Activated naive CD4-positive, alpha-beta T cell treated with anti-CD3 and anti-CD28 coated beads, Interleukin-2, amount 10 ng/mL, durations not matched to agents 7 days and 5 days (primary cell): ENCODE measurements around the gene CD2AP.
"Not testable (repeated sequence)": the region's sequence is repeated elsewhere in the genome, so short reads cannot be mapped to it uniquely, and the experiment has no call there.

Experiments
- CTCF ChIA-PET: fragments of 350-600 bp; sonication (Branson Sonifier 250); formaldehyde crosslinking; loops from one replicate; lab custom pipeline; 2021; ENCODE audit warnings: antibody characterized with exemption; lab: Charles Lee
- DNase-seq: peaks from one replicate; pipeline ENCODE4 v3.0.0-alpha.2; 2020
- H3K27ac Mint-ChIP-seq: one replicate; pipeline ENCODE4 v1.8.0; 2021; ENCODE audit warnings: mild to moderate bottlenecking, moderate library complexity, mixed read lengths
- H3K27me3 Mint-ChIP-seq: one replicate; pipeline ENCODE4 v1.8.0; 2021; ENCODE audit warnings: mild to moderate bottlenecking, mixed read lengths
- H3K36me3 Mint-ChIP-seq: one replicate; pipeline ENCODE4 v1.8.0; 2021; ENCODE audit warnings: mixed read lengths
- H3K4me1 Mint-ChIP-seq: one replicate; pipeline ENCODE4 v1.8.0; 2021; ENCODE audit warnings: mixed read lengths
- H3K4me3 Mint-ChIP-seq: one replicate; pipeline ENCODE4 v1.8.0; 2021; ENCODE audit warnings: mild to moderate bottlenecking, moderate library complexity, mixed read lengths
- H3K9me3 Mint-ChIP-seq: one replicate; pipeline ENCODE4 v1.8.0; 2021; ENCODE audit warnings: mixed read lengths

The CD2AP gene

DNA sequence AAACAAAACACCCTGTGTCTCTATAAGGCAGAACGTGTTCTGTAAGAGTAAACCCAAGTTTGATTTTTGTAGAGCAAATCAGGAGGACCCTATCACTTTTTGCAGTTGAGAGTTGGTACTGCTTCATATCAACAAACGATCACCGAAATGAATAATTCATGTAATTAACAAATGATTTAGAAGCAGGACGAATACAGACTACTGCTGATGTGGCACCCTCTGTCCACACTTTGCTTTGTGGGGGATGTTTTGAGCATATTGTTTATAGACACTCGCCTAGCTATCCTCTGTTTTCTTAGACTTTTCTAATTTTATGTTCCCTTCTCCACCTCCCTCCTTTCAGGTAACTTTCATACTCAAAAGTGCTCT lies 1.5 kb downstream of the CD2AP start:
- Mint-ChIP-seq H3K36me3 (peaks cover 8% of the 10 kb centered on the region), H3K4me3 (peak overlapping the region; percentile 99), H3K27ac (peak overlapping the region; percentile 99), H3K4me1 (peaks cover 51% of the 10 kb centered on the region), H3K27me3 (peaks cover 4% of the 10 kb centered on the region), H3K9me3 (no peaks in the 10 kb centered on the region)
- DNase-seq: no peak
- CTCF ChIA-PET: interaction anchor here (1.2 to 1.7 kb wide), 2 partner anchors 63 to 65 kb away, joined by 3 to 11 read pairs; no protein-coding TSS in a partner anchor

GRCh38 chr6:47479874-47480273 lies 2.3 kb downstream of the CD2AP start:
- H3K27me3 Mint-ChIP-seq: peaks cover 4% of the 10 kb centered on the region
- H3K36me3 Mint-ChIP-seq: peaks cover 8% of the 10 kb centered on the region
- CTCF ChIA-PET: interaction anchor here (1.2 kb wide), 1 partner anchor 64 kb away, joined by 3 read pairs; no protein-coding TSS in a partner anchor
- H3K27ac Mint-ChIP-seq: no peak overlapping the region
- no peak for DNase-seq
- peaks cover 56% of the 10 kb centered on the region for H3K4me1 Mint-ChIP-seq
- H3K4me3 Mint-ChIP-seq: peak overlapping the region; percentile 99
- H3K9me3 Mint-ChIP-seq: no peaks in the 10 kb centered on the region

DNA sequence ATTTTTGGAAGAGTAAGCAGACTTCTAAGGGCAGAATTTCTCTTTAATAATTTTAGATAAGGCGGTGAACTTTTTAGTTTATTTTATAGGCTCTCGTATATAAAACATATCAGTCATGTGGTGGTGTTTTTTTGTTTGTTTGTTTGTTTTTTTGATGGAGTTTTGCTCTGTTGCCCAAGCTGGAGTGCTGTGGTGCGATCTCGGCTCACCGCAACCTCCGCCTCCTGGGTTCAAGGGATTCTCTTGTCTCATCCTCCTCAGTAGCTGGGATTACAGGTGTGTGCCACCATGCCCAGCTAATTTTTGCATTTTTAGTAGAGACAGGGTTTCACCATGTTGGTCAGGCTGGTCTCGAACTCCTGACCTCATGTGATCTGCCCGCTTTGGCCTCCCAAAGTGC lies 3.6 kb downstream of the CD2AP start:
- H3K27ac Mint-ChIP-seq, H3K27me3 Mint-ChIP-seq, DNase-seq, H3K36me3 Mint-ChIP-seq, H3K4me3 Mint-ChIP-seq, CTCF ChIA-PET, H3K9me3 Mint-ChIP-seq: not testable (repeated sequence)
- H3K4me1 Mint-ChIP-seq: peaks cover 56% of the 10 kb centered on the region

GRCh38 chr6:47481806-47482205 lies 4.2 kb downstream of the CD2AP start:
- H3K4me3 Mint-ChIP-seq: no peak overlapping the region
- peaks cover 4% of the 10 kb centered on the region for H3K27me3 Mint-ChIP-seq
- peaks cover 8% of the 10 kb centered on the region for H3K36me3 Mint-ChIP-seq
- peaks cover 53% of the 10 kb centered on the region for H3K4me1 Mint-ChIP-seq
- H3K9me3 Mint-ChIP-seq: no peaks in the 10 kb centered on the region
- CTCF ChIA-PET: no interaction called here
- DNase-seq: no peak
- no peak overlapping the region for H3K27ac Mint-ChIP-seq

- Mint-ChIP-seq H3K4me1 (peaks cover 49% of the 10 kb centered on the region), H3K4me3 (no peak overlapping the region), H3K27ac (no peak overlapping the region), H3K9me3 (no peaks in the 10 kb centered on the region), H3K27me3 (no peaks in the 10 kb centered on the region), H3K36me3 (peaks cover 8% of the 10 kb centered on the region)
- no peak for DNase-seq
- CTCF ChIA-PET: interaction anchor here (0.9 kb wide), 1 partner anchor 292 kb away, joined by 3 read pairs; no protein-coding TSS in a partner anchor
Measured at GRCh38 chr6:47483516-47483852, 5.9 kb downstream of the CD2AP start.

DNA sequence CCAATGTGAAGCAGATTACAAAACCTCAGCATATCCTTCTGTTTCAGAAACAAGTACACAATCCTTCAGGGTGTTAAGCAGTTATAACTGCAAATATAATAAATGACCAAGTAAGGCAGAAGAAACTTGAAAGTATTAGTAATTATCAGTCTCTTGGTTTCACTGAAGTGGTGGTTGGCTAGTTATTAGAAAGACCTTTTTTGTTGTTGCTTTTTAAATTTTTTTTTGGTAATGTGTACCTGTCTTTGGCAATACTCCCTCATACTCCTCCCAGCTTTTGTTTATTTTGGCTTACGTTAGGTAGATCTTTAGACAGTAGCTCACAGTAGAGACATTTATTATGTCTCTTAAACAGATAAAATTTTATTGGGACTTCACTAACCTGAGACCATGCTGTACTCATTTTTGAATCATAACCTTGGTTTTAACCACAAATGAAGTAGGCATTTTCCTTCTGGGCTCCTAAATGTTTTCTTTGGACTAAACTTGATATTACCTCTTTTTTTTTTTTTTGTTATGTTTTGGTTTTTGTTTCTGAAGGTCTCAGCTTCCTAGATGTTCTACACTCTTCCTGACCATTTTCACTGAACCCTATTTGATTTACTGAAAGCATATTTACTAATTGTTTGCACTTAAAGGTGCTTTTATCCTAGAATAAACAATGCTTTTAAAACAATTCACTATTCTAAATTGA lies 6.4 kb downstream of the CD2AP start:
- Mint-ChIP-seq H3K27ac (no peak overlapping the region), H3K4me1 (peaks cover 45% of the 10 kb centered on the region), H3K9me3 (no peaks in the 10 kb centered on the region), H3K4me3 (no peak overlapping the region), H3K36me3 (peaks cover 6% of the 10 kb centered on the region), H3K27me3 (no peaks in the 10 kb centered on the region)
- CTCF ChIA-PET: no interaction called here
- no peak for DNase-seq

- Mint-ChIP-seq H3K4me3 (no peak overlapping the region), H3K27ac (no peak overlapping the region), H3K36me3 (peaks cover 6% of the 10 kb centered on the region), H3K4me1 (peaks cover 39% of the 10 kb centered on the region), H3K9me3 (no peaks in the 10 kb centered on the region), H3K27me3 (no peaks in the 10 kb centered on the region)
- CTCF ChIA-PET: no interaction called here
- DNase-seq: no peak
Measured at GRCh38 chr6:47484616-47485015, 7.0 kb downstream of the CD2AP start.

DNA sequence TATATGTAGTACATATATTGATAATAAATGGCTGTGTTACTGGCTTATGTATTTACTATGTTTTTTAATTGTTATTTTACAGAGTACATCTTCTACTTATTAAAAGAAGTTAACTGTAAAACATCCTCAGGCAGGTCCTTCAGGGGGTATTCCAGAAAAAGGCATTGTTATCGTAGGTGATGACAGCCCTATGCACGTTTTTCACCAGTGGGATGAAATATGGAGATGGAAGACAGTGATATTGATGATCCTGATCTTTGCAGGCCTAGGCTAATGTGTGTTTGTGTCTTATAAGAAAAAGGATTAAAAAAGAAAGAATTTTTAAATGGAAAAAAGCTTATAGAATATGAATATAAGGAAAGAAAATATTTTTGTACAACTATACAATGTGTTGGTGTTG lies 7.5 kb downstream of the CD2AP start:
- Mint-ChIP-seq H3K27me3 (no peaks in the 10 kb centered on the region), H3K36me3 (peaks cover 3% of the 10 kb centered on the region), H3K4me3 (no peak overlapping the region), H3K27ac (no peak overlapping the region), H3K9me3 (no peaks in the 10 kb centered on the region), H3K4me1 (peaks cover 34% of the 10 kb centered on the region)
- CTCF ChIA-PET: no interaction called here
- DNase-seq: no peak

GRCh38 chr6:47485491-47486135 lies 8.0 kb downstream of the CD2AP start:
- Mint-ChIP-seq H3K27ac (no peak overlapping the region), H3K9me3 (no peaks in the 10 kb centered on the region), H3K4me1 (peaks cover 32% of the 10 kb centered on the region), H3K36me3 (peaks cover 3% of the 10 kb centered on the region), H3K4me3 (no peak overlapping the region), H3K27me3 (no peaks in the 10 kb centered on the region)
- DNase-seq: no peak
- CTCF ChIA-PET: no interaction called here

DNA sequence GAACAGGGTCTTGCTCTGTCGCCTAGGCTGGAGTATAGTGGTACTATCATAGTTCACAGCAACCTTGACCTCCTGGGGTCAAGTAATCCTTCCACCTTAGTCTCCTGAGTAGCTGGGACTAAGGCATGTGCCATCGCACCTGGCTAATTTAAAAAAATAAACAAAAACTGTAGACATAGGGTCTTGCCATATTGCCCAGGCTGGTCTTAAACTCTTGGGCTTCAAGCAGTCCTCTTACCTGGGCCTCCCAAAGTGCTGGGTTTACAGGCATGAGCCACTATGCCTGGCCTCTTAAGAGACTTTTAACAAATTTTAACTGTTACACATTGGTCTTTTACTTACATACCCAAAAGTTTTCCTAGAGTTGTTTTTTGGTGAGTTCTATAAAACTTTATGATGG lies 12.4 kb downstream of the CD2AP start:
- Mint-ChIP-seq H3K9me3 (no peaks in the 10 kb centered on the region), H3K4me3 (no peak overlapping the region), H3K27me3 (no peaks in the 10 kb centered on the region), H3K4me1 (peaks cover 2% of the 10 kb centered on the region), H3K36me3 (peaks cover 2% of the 10 kb centered on the region), H3K27ac (no peak overlapping the region)
- no peak for DNase-seq
- CTCF ChIA-PET: no interaction called here

DNA sequence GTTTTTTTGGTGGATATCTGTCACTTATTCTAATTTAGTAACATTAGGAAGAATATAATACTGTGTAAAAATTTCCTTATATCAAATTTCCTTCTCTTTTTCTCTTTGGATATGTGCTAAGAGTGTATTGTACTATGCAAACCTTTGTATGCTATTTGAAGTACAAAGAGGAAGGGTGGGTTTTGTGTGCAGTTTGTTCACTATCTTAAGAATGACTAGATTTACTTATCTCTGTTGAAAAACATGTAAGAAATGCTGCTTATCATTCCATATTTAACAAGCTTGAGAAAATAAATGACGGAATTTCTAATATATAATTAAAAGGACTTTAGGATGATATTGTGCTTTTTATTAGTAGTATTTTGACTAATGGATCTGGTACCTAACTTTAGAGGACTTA lies 13.1 kb downstream of the CD2AP start:
- CTCF ChIA-PET: no interaction called here
- Mint-ChIP-seq H3K27ac (no peak overlapping the region), H3K4me3 (no peak overlapping the region), H3K9me3 (no peaks in the 10 kb centered on the region), H3K36me3 (peaks cover 2% of the 10 kb centered on the region), H3K27me3 (no peaks in the 10 kb centered on the region), H3K4me1 (peaks cover 2% of the 10 kb centered on the region)
- DNase-seq: no peak

DNA sequence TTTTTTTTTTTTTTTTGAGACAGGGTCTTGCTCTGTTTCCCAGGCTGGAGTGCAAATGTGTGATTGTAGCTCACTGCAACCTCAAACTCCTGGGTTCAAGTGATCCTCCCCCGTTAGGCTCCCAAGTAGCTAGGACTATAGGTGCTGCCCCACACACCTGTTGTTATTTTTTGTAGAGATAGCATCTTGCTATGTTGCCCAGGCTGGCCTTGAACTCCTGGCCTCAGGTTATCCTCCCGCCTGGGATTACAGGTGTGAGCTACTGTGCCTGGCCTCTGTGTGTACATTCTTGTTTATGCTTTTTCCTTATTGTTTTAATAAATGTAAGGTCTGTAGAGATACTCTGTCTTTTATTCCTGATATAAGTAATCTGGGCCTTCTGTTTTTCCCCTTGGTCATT lies 14.8 kb downstream of the CD2AP start:
- Mint-ChIP-seq H3K36me3 (peaks cover 2% of the 10 kb centered on the region), H3K4me1 (peaks cover 2% of the 10 kb centered on the region), H3K27me3 (no peaks in the 10 kb centered on the region), H3K27ac (no peak overlapping the region), H3K9me3 (no peaks in the 10 kb centered on the region), H3K4me3 (no peak overlapping the region)
- CTCF ChIA-PET: no interaction called here
- no peak for DNase-seq

GRCh38 chr6:47495207-47495606 lies 17.6 kb downstream of the CD2AP start:
- Mint-ChIP-seq H3K9me3 (no peaks in the 10 kb centered on the region), H3K27ac (no peak overlapping the region), H3K36me3 (peaks cover 2% of the 10 kb centered on the region), H3K4me1 (peaks cover under 1% of the 10 kb centered on the region), H3K27me3 (no peaks in the 10 kb centered on the region), H3K4me3 (no peak overlapping the region)
- CTCF ChIA-PET: no interaction called here
- no peak for DNase-seq

- H3K4me1 Mint-ChIP-seq: no peaks in the 10 kb centered on the region
- no peaks in the 10 kb centered on the region for H3K9me3 Mint-ChIP-seq
- H3K27ac Mint-ChIP-seq: no peak overlapping the region
- no peak overlapping the region for H3K4me3 Mint-ChIP-seq
- peaks cover 2% of the 10 kb centered on the region for H3K36me3 Mint-ChIP-seq
- H3K27me3 Mint-ChIP-seq: no peaks in the 10 kb centered on the region
- CTCF ChIA-PET: no interaction called here
- DNase-seq: no peak
Measured at GRCh38 chr6:47495954-47496545, 18.5 kb downstream of the CD2AP start.
